AG04450 (cell line): ENCODE results near the gene GRB10. TPM values are rescaled to one million over a fixed set of nuclear protein-coding genes. Genes with fewer than 3 reads are reported as not detected.
A peak's percentile ranks its signal among the peaks of the same experiment; 100 is the strongest.

Experiments
- CTCF ChIA-PET: fragments of 300-600, 350-600 bp; formaldehyde crosslinking; extraction: SDS; loops from one replicate; lab custom pipeline; 2022; ENCODE audit warnings: antibody characterized with exemption, inconsistent platforms; lab: Charles Lee
- POLR2A ChIA-PET: fragments of 350-600 bp; formaldehyde crosslinking; extraction: SDS; loops from one replicate; lab custom pipeline; 2021; ENCODE audit warnings: antibody characterized with exemption, inconsistent platforms; lab: Yijun Ruan, JAX
- DNase-seq: peaks from one replicate; pipeline ENCODE4 v3.0.0-alpha.2; 2011; ENCODE audit warnings: low read depth, low spot score
- H3K27ac ChIP-seq: one replicate; pipeline ENCODE4 v1.5.1; 2012; ENCODE audit warnings: low read depth, low read length, control low read depth
- H3K27me3 ChIP-seq: one replicate; pipeline ENCODE4 v1.6.0; 2012; ENCODE audit warnings: low read length; ENCODE audit not compliant: control insufficient read depth, insufficient read depth
- H3K4me3 ChIP-seq: 2 replicates; pipeline ENCODE4 v1.5.1; 2011; ENCODE audit warnings: mild to moderate bottlenecking, low read depth, low read length, control low read depth
- H3K9me3 ChIP-seq: 2 replicates; pipeline ENCODE4 v1.5.1; 2012; ENCODE audit warnings: low read length; ENCODE audit not compliant: control insufficient read depth, insufficient read depth
- CTCF ChIP-seq: IDR thresholded peaks from 2 replicates; pipeline ENCODE4 v1.5.1; 2011; ENCODE audit warnings: low read depth, low read length, control low read depth, inconsistent platforms
- polyA plus RNA-seq: library from polyadenylated mRNA; depleted of rRNA; stranded (reverse); fragments of >200 nt; gene quantifications from 2 replicates; pipeline ENCODE4 v1.2.3, GENCODE V29; 2011

GRB10 gene
- polyA plus RNA-seq, 1 experiment: 8.0 TPM

GRCh38 chr7:50595491-50596102 lies 187.1 kb downstream of the GRB10 start:
- peak; percentile 3 for DNase-seq
- peak; percentile 52 for TF ChIP-seq CTCF
- H3K27me3 ChIP-seq: no peaks in the 10 kb centered on the region
- ChIA-PET CTCF (interaction anchor here (0.6 to 1.2 kb wide), 3 partner anchors 37 to 565 kb away, joined by 3 to 5 read pairs (median 3); no protein-coding TSS in a partner anchor), POLR2A (no interaction called here)
- no peaks in the 10 kb centered on the region; the same call in 1 of the 2 replicates for H3K9me3 ChIP-seq
- H3K27ac ChIP-seq: no peak overlapping the region
- no peak overlapping the region for H3K4me3 ChIP-seq

GRCh38 chr7:50594734-50595485 lies 187.8 kb downstream of the GRB10 start:
- no peak for TF ChIP-seq CTCF
- H3K27ac ChIP-seq: no peak overlapping the region
- no peaks in the 10 kb centered on the region; the same call in 1 of the 2 replicates for H3K9me3 ChIP-seq
- ChIA-PET CTCF (interaction anchor here (0.6 to 1.1 kb wide), 2 partner anchors 389 to 566 kb away, joined by 3 to 4 read pairs; no protein-coding TSS in a partner anchor), POLR2A (no interaction called here)
- DNase-seq: no peak
- H3K27me3 ChIP-seq: no peaks in the 10 kb centered on the region
- H3K4me3 ChIP-seq: no peak overlapping the region

- no peaks in the 10 kb centered on the region for H3K27me3 ChIP-seq
Measured at GRCh38 chr7:50594136-50594535, 188.6 kb downstream of the GRB10 start.

GRCh38 chr7:50592940-50593339 lies 189.8 kb downstream of the GRB10 start:
- POLR2A ChIA-PET: no interaction called here
- CTCF ChIA-PET: no interaction called here
- no peak for DNase-seq

More at GRCh38 chr7:50594136-50594535, 188.6 kb downstream of the GRB10 start:
- ChIA-PET POLR2A (no interaction called here), CTCF (interaction anchor here (0.8 to 1.0 kb wide), 2 partner anchors 39 to 569 kb away, joined by 3 read pairs; no protein-coding TSS in a partner anchor)
- TF ChIP-seq CTCF: no peak
- no peak for DNase-seq
- Histone ChIP-seq H3K27ac (no peak overlapping the region), H3K4me3 (no peak overlapping the region), H3K9me3 (no peaks in the 10 kb centered on the region; the same call in 1 of the 2 replicates)

More at GRCh38 chr7:50592940-50593339, 189.8 kb downstream of the GRB10 start:
- H3K27ac ChIP-seq: no peak overlapping the region
- no peaks in the 10 kb centered on the region; the same call in 1 of the 2 replicates for H3K9me3 ChIP-seq
- peaks cover 1% of the 10 kb centered on the region for H3K27me3 ChIP-seq
- no peak overlapping the region for H3K4me3 ChIP-seq
- no peak for TF ChIP-seq CTCF
